HG03135 (cell line): ENCODE measurements around the gene CREBRF.
A peak's percentile ranks its signal among the peaks of the same experiment; 100 is the strongest.
"Not testable (repeated sequence)": the region's sequence is repeated elsewhere in the genome, so short reads cannot be mapped to it uniquely, and the experiment has no call there.

Experiments used
- ATAC-seq: cut with Tn5 transposase; IDR thresholded peaks from one replicate; pipeline ENCODE4 v1.9.1; 2021; ENCODE audit warnings: mild to moderate bottlenecking, moderate library complexity; ENCODE audit not compliant: unreplicated experiment

CREBRF gene

GRCh38 chr5:173055983-173056782, at the start of gene CREBRF:
Gene CREBRF, plus strand, starts transcription at chr5:173056352. Its CDS starts 24,424 bp downstream, at chr5:173080776.
- peak; percentile 72 for ATAC-seq

GRCh38 chr5:173010021-173010420, 46.1 kb upstream of the CREBRF start:
- ATAC-seq, result no peak

GRCh38 chr5:173010547-173011464, 45.3 kb upstream of the CREBRF start:
- no peak for ATAC-seq

- no peak for ATAC-seq
Measured at GRCh38 chr5:173011566-173011965, 44.6 kb upstream of the CREBRF start.

GRCh38 chr5:173012882-173013281, 43.3 kb upstream of the CREBRF start:
- ATAC-seq, result no peak

- ATAC-seq, result no peak
Measured at GRCh38 chr5:173014671-173015070, 41.5 kb upstream of the CREBRF start.

- ATAC-seq, result no peak
Measured at GRCh38 chr5:173015192-173015591, 41.0 kb upstream of the CREBRF start.

- ATAC-seq, result no peak
Measured at GRCh38 chr5:173015598-173016455, 40.3 kb upstream of the CREBRF start.

- ATAC-seq, result no peak
Measured at GRCh38 chr5:173016598-173017046, 39.5 kb upstream of the CREBRF start.

- not testable (repeated sequence) for ATAC-seq
Measured at GRCh38 chr5:173017087-173017486, 39.1 kb upstream of the CREBRF start.

GRCh38 chr5:173018358-173018757, 37.8 kb upstream of the CREBRF start:
- ATAC-seq, result no peak

- ATAC-seq, result no peak
Measured at GRCh38 chr5:173020154-173020581, 36.0 kb upstream of the CREBRF start.

GRCh38 chr5:173020643-173021042, 35.5 kb upstream of the CREBRF start:
- no peak for ATAC-seq

GRCh38 chr5:173025651-173026050, 30.5 kb upstream of the CREBRF start:
- ATAC-seq, result no peak

GRCh38 chr5:173027905-173028304, 28.2 kb upstream of the CREBRF start:
- no peak for ATAC-seq

- ATAC-seq, result no peak
Measured at GRCh38 chr5:173028811-173029327, 27.3 kb upstream of the CREBRF start.

- ATAC-seq, result no peak
Measured at GRCh38 chr5:173029499-173029921, 26.6 kb upstream of the CREBRF start.

GRCh38 chr5:173032096-173032495, 24.1 kb upstream of the CREBRF start:
- ATAC-seq, result not testable (repeated sequence)

GRCh38 chr5:173032730-173033129, 23.4 kb upstream of the CREBRF start:
- ATAC-seq, result no peak

GRCh38 chr5:173033923-173034322, 22.2 kb upstream of the CREBRF start:
- no peak for ATAC-seq
